SK-N-SH (cell line): ENCODE measurements around the gene DMRT2.

Experiments
- GABPA ChIP-seq: IDR thresholded peaks from 2 replicates; pipeline ENCODE4 v1.4.0; 2012; ENCODE audit warnings: low read depth, mild to moderate bottlenecking
- POLR2AphosphoS5 ChIP-seq: IDR thresholded peaks from 2 replicates; pipeline ENCODE4 v1.6.1; 2012; ENCODE audit warnings: low read depth, low read length
- RAD21 ChIP-seq: IDR thresholded peaks from 2 replicates; pipeline ENCODE4 v1.6.1; 2012; ENCODE audit warnings: mild to moderate bottlenecking, low read length
- TF ChIP-seq, protein P1 (sequence below): fragments of 200-600 bp; sonication (generic); IDR thresholded peaks from 2 replicates; pipeline ENCODE4 v1.6.1; 2017; ENCODE audit warnings: antibody characterized with exemption, mild to moderate bottlenecking, moderate library complexity
- TF ChIP-seq, protein P2 (sequence below): IDR thresholded peaks from 2 replicates; pipeline ENCODE4 v1.6.1; 2012; ENCODE audit warnings: mild to moderate bottlenecking, low read depth, low read length, moderate library complexity

DNA sequence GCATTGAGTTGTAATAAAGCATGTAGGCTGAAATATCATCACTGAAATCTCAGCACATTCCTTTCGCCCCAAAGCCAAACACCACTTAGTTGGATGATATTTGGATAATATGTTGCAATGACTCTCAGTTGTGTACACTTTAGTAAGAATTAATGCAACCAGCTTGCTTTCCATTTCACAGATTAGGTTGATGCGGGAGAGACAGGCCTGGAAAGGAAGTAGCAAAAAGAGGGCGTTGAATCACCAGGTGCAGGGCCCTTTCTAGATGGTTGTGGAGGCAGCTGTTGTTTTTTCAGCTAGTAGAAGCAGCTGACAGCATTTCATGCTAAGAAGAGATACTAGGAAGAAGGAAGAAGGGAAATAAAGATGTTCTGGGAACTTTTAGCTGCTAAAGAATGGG, 42.8 kb upstream of the DMRT2 start:
- TF ChIP-seq, protein P1, sequence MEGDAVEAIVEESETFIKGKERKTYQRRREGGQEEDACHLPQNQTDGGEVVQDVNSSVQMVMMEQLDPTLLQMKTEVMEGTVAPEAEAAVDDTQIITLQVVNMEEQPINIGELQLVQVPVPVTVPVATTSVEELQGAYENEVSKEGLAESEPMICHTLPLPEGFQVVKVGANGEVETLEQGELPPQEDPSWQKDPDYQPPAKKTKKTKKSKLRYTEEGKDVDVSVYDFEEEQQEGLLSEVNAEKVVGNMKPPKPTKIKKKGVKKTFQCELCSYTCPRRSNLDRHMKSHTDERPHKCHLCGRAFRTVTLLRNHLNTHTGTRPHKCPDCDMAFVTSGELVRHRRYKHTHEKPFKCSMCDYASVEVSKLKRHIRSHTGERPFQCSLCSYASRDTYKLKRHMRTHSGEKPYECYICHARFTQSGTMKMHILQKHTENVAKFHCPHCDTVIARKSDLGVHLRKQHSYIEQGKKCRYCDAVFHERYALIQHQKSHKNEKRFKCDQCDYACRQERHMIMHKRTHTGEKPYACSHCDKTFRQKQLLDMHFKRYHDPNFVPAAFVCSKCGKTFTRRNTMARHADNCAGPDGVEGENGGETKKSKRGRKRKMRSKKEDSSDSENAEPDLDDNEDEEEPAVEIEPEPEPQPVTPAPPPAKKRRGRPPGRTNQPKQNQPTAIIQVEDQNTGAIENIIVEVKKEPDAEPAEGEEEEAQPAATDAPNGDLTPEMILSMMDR, result no peak
- TF ChIP-seq, protein P2, sequence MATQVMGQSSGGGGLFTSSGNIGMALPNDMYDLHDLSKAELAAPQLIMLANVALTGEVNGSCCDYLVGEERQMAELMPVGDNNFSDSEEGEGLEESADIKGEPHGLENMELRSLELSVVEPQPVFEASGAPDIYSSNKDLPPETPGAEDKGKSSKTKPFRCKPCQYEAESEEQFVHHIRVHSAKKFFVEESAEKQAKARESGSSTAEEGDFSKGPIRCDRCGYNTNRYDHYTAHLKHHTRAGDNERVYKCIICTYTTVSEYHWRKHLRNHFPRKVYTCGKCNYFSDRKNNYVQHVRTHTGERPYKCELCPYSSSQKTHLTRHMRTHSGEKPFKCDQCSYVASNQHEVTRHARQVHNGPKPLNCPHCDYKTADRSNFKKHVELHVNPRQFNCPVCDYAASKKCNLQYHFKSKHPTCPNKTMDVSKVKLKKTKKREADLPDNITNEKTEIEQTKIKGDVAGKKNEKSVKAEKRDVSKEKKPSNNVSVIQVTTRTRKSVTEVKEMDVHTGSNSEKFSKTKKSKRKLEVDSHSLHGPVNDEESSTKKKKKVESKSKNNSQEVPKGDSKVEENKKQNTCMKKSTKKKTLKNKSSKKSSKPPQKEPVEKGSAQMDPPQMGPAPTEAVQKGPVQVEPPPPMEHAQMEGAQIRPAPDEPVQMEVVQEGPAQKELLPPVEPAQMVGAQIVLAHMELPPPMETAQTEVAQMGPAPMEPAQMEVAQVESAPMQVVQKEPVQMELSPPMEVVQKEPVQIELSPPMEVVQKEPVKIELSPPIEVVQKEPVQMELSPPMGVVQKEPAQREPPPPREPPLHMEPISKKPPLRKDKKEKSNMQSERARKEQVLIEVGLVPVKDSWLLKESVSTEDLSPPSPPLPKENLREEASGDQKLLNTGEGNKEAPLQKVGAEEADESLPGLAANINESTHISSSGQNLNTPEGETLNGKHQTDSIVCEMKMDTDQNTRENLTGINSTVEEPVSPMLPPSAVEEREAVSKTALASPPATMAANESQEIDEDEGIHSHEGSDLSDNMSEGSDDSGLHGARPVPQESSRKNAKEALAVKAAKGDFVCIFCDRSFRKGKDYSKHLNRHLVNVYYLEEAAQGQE, result no peak
- no peak for TF ChIP-seq POLR2AphosphoS5
- TF ChIP-seq GABPA, result no peak
- TF ChIP-seq RAD21, result no peak
